NCI-H187 (cell line): Measurements from ENCODE around the gene ZNF441.
"Not testable (repeated sequence)": the region's sequence is repeated elsewhere in the genome, so short reads cannot be mapped to it uniquely, and the experiment has no call there.

Source experiments
- DNase-seq, 2 experiments: peaks; one replicate each; lab custom pipeline; 2025; lab: John Stamatoyannopoulos, UW

ZNF441 gene

DNA sequence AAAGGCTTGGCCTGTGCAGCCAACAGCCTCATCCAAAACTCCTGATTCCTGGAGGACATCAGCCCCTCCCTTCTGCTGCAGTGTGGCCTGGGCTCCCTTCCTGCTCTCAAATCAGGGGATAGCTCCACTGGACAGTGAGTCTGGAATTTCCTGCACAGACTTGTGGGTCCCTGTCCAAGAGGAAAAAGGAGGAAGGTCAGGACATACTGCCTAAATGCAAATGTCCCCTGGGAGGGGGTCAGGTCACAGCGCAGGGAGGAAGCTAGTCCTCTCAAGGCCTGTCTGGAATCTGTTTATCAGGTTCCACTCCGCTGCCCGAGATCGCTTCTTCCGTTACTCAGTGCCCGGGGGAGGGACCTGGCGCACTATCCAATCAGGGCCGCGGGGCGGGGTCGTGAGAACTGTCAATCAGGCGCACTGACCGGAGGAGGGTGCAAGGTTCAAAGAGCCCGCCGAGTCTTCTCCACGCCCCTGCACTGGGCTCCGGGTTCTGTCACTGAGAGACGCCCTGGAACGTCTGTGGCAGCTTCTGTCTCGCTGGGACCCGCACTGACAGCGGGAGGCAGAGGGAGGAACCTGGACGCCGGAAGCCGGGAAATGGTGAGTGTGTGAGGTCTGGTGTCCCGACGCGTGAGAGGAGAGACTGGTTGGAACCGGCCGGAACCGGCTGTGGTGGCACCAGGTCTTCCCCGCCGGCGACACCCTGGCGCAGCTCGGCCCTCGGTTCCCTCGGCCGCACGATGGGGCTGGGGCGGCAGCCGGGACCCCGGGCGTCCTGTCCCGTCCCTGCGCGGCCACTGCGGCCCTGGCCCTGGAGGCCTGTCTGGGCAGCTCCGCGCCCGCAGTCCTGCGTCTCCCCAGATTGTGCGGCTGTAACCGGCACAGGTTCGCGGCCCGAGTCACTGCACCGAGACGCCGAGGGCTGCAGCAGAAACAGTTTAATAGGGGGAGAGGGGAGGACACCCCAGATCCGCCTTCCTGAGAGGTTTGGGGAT, at the start of gene ZNF441:
TSS of gene ZNF441 (plus strand) at position 404 of the 995 bp plus-strand sequence. CDS start at position 598, 194 bp downstream.
- peak; percentile 73 to 74 for DNase-seq

DNA sequence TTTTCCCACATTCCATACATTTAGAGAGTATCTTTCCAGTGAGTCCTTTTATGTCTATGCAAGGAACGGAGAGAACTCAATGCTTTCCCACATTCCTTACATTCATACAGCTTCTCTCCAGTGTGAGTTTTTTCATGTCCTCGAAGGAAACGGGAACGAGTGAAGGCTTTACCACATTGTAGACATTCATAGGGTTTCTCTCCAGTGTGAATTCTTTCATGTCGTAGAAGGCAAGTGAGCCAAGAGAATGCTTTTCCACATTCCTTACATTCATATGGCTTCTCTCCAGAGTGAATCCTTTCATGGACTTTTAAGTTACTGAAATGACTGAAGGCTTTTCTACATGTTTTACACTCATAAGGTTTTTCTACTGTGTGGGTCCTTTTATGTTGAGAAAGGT, 45.1 kb upstream of the ZNF441 start:
- DNase-seq = no peak

DNA sequence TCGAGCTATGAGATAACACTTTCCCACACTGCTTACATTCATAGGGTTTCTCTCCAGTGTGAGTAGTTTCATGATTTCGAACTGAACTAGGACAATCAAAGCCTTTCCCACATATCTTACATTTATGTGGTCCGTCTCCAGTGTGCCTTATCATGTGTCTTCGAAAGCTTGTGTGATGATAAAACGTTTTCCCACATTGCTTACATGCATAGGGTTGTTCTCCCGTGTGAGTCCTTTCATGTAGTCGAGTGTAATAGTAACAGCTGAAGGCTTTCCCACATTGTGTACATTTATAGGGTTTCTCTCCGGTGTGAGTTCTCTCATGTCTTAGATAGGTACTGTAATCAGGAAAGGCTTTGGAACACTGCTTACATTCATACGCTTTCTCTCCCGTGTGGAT, 44.4 kb upstream of the ZNF441 start:
- no peak for DNase-seq

DNA sequence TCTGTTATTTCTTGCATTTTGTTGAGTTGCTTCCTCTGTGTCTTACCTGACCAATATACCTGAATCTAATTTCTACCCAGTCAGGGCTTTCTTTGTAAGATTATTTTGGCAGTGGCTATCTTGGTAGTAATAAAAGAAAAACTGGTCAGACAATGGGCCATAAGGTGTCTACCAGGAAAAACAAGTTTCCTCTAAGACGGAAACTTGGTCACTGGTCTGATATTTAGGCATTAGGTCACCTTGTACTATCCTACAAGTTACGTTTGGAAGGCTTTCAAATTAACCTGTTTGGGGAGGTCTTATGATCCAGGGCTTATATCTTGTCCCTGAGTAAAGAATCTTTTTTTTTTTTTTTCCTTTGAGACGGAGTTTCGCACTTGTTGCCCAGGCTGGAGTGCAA, 37.2 kb upstream of the ZNF441 start:
- DNase-seq = no peak

DNA sequence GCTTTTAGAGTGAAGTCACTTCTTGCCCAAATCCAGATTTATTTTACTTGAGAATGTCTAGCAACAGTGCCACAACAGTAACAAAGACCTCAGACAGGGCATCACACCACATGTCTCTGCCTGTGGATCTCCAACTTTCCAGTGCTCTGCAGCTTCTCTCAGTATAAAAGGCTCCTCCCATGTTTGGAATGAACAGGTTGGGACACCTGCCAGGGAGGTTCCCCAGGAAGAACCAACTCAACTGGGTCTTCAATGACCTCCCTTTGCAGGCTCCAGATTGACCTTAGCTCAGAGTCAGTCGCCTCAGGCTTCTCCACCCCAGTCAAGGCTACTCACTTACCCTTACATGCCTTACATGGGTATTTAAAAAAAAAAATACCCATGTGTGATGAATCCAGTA, 31.4 kb upstream of the ZNF441 start:
- no peak for DNase-seq

DNA sequence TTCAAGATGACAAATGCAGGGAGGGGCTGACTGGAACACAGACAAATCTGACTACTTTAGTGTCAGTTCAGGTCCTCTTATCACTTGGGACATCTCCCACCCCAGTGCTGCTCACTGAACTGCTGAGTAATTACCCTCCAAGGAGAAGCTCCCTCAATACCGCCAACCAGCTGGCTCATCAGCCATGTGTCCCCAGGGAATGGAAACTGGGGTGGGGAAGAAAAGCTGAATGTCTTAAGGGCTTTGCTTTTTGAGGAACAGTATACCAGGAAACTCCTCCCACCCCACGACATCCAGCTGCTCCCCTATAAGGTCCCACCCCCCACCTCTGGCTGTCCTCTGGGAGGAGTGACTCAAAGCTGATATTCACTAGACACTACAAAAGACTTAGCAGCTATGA, 30.1 kb upstream of the ZNF441 start:
- DNase-seq = no peak

DNA sequence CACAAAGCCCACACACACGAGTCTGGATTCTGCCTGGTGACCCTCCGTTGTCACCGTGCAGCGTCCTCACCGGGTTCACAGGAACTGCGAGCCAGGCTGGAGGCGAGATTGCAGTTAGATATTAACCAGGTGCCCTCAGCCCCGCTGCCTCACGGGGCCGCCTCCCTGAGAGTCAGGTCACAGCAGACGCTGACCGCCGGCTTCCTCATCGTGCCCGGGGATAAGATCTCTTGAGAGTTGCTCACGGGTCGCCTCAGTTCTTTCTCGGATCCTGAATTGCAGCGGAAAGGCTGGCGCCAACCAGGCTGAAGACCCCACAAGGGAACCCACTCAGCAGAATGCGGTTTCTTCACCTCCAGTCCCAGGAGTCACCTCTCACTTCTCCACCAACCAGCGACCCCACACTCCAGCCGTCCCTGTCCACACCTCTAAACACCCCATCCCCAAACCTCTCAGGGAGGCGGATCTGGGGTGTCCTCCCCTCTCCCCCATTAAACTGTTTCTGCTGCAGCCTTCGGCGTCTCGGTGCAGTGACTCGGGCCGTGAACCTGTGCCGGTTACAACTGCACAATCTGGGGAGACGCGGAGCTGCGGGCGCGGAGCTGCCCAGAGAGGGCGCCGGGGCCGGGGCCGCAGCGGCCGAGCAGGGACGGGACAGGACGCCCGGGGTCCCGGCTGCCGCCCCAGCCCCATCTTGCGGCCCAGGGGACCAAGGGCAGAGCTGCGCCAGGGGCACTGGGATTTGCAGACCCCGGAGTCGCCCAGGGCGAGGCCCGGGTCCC, 28.6 kb upstream of the ZNF441 start:
- no peak for DNase-seq

DNA sequence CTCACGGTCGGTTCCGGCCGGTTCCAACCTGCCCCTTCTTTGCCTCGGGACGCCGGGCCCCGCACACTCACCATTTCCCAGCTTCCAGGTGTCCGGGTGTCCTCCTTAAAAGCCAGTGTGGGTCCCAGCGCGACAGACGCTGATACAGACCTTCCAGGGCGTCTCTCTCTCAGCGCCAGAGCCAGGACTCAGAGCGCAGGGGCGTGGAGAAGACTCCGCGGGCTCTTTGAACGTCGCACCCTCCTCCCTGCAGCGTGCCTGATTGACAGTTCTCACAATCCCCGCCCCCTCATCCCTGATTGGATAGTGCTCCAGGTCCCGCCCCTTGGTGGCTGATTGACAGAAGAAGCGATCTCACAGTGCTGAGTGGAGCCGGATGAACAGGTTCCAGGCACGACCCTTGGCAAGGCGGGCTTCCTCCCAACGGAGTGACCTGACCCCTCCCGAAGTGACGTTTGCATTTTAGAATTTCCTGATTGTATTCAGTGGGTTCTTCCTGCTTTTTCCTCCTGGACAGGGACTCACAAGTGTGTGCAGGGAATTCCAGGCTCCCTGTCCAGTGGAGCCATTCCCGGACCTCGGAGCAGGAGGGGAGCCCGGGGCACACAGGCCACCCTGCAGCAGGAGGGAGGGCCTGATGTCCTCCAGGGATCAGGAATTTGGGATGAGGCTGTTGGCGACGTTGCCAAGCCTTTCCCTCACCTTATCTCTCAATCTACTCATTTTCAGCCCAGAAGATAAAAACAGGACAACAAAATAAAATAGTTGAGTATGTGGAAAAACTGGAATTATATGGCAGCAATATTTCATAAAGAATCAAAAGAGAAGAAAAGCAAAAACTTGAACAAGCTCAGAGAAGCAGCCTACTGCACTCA, 27.8 kb upstream of the ZNF441 start, which contains the start of gene ZNF823:
TSS of gene ZNF823 (minus strand) at position 201 of the 875 bp plus-strand sequence. CDS start at position 74, 127 bp downstream.
- DNase-seq = peak; percentile 87 to 94

DNA sequence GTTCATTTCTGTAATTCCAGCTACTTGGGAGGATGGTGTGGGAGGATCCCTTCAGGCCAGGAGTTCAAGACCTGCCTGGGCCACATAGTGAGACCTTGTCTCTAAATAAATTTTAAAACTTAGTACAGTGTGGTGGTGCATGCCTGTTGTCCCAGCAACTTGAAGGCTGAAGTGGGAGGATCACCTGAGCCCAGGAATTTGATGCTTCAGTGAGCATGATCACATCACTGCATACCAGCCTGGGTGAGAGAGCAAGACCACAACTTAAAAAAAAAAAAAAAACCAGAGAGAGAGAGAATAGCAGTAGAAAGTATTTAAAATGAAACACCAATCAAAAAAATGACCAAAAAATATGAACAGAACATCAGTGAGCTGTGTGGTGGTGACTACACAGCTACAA, 20.9 kb upstream of the ZNF441 start:
- no peak for DNase-seq

DNA sequence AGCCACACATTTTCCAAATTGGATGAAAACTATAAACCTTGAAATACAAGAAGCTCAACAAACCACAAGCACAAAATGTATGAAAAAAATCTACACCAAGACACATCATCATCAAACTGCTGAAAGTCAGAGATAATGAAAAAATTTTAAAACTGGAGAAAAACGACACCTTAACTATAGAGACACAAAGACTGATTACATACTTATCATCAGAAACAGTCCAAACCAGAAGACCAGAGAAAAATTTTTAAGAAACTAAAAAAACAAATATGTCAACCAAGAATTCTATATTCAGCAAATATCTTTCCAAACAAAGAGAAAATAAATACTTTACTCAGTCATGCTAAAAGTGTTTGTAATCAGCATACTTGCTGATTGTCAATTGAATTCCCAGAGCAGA, 19.5 kb upstream of the ZNF441 start:
- no peak for DNase-seq

DNA sequence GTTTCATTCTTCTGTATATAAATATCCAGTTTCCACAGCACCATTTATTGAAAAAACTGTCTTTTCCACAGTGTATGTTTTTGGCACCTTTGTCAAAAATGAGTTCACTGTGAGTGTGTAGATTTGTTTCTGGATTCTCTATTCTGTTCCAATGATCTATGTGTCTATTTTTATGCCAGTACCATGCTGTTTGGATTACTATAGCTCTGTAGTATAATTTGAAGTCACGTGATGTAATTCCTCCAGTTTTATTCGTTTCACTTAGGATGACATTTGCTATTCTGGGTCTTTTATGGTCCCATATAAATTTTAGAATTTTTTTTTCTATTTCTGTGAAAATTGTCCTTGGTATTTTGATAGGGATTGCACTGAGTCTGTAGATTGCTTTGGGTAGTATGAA, 17.0 kb upstream of the ZNF441 start:
- no peak for DNase-seq

DNA sequence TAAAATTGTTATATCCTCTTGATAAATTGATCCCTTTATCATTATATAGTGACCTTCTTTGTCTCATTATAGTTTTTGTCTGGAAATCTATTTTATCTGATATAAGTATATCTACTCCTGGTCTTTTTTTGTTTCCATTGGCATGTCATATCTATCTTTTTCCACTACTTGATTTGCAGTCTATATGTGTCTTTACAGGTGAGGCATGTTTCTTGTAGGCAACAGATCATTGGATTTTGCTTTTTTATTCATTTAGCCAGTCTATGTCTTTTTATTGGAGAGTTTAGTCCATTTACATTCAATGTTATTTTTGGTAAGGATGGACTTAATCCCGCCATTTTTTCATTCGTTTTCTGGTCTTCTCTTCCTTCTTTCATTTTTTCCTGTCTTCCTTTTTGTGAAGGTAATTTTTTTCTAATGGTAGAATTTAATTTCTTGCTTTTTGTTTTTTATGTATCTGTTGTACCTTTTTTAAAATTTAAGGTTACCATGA, 14.5 kb upstream of the ZNF441 start:
- DNase-seq = no peak

DNA sequence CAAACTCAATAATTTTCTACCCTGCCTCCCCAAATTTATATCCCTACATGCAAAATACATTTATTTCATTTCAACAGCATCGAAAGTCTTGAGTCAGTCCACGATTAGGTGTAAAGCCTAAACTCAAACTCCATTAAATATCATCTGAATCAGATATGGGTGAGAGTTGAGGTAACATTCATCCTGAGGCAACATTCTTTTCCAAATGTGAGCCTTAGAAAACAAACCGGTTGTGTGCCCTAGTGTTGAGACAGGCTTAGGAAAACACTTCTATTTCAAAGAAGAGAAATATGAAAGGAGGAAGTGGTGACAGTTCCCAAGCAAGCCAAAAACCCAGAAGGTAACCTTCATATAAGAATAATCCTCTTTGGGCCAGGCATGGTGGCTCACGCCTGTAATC, 12.1 kb upstream of the ZNF441 start:
- DNase-seq = no peak

DNA sequence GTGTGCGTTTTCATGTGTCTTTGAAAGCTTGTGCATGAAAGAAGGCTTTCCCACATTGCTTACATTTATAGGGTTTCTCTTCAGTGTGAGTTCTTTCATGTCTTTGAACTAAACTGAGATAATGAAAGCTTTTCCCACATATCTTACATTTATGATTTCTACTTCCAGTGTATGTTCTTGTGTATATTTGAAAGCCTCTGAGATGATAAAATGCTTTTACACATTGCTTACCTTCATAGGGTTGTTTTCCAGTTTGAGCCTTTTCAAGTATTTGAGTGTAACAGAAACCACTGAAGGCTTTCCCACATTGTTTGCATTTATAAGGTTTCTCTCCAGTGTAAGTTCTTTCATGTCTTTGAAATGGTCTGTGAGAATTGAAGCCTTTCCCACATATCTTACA, 9.8 kb upstream of the ZNF441 start:
- no peak for DNase-seq

DNA sequence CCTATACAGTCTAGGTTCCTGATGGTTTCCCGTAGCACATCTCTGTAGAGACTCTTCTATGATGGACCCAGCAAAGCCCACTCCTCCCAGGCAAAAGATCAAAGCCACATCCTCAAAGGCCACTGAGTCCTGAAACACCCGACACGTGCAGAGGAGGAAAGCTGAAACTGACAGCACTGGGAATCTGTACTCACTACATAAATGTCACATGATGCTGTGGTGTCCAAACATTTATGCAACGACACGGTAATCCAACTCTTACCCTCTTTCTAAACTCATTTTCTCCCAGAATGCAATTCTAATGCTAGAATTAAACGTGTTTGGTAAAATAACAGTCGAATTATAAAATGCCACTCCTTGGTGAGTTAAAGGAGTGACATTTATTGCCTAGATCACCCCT, 7.0 kb upstream of the ZNF441 start:
- DNase-seq = no peak

DNA sequence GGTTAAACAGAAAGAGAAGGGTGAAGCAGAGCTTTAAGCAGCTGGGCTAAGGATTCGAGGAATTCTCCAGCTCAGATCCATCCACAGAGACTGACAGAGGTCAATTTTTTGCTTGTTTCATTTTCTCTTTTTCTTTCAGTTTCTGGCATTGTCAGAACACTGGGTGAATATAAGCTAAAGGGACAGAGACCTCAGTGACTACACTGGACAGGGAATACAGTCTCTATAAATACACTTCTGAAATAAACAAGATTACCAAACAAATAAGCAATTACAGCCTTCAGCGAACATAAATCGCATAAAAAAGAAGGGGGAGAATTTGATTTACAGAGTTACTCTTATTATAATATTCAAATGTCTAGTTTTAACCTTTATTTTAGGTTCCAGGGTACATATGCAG, 3.7 kb upstream of the ZNF441 start:
- no peak for DNase-seq

DNA sequence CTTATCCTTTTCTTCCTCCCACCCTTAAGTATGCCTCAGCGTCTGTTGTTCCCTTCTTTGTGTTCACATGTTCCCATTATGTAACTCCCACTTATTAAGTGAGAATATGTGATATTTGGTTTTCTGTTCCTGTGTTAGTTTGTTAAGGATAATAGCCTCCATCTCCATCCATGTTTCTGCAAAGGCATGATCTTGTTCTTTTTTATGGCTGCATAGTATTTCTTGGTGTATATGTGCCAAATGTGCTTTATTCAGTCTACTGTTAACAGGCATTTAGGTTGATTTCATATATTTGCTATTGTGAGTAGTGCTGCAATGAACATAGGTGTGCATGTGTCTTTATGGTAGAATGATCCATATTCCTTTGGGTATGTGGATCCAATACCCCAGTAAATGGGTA, 3.2 kb upstream of the ZNF441 start:
- DNase-seq = no peak

DNA sequence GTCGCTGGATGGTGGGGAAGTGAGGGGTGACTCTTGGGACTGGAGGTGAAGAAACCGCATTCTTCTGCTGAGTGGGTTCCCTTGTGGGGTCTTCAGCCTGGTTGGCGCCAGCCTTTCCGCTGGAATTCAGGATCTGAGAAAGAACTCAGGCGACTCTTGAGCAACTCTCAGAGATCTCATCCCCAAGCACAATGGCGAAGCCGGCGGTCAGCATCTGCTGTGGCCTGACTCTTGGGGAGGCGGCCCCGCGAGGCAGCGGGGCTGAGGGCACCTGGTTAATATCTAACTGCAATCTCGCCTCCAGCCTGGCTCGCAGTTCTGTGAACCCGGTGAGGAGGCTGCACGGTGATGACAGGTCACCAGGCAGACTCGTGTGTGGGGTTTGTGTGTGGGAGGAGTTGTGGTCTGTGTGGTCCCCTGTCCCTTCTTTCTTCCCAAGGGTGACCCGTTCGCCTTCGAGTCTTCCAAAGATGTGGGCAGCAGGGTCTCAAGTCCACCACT, 883 bp downstream of the ZNF441 start:
- DNase-seq = no peak

DNA sequence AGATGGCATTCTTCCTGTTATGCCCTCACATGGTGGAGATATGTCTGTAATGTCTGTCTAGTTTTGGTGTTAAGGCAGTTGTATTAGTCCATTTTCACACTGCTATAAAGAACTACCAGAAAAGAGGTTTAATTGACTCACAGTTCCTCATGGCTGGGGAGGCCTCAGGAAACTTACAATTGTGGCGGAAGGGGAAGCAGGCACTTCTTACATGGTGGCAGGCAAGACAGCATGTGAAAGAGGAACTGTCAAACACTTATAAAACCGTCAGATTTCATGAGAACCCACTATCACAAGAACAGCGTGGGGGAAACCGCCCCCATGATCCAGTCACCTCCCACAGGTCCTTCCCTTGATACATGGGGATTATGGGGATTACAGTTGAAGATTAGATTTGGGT, 3.2 kb downstream of the ZNF441 start:
- no peak for DNase-seq

DNA sequence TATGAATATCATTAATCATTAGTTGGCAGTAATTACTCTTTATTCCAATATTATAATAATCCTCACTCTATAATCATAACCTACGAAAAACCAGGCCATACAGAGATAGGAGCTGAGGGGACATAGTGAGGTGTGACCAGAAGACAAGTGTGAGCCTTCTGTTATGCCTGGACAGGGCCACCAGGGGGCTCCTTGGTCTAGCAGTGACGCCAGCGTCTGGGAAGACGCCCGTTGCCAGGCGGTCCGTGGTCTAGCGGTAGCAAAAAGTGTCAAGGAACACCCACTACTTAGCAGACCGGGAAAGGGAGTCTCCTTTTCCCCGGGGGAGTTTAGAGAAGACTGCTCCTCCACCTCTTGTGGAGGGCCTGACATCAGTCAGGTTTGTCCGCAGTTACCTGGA, 4.7 kb downstream of the ZNF441 start:
- not testable (repeated sequence) for DNase-seq

DNA sequence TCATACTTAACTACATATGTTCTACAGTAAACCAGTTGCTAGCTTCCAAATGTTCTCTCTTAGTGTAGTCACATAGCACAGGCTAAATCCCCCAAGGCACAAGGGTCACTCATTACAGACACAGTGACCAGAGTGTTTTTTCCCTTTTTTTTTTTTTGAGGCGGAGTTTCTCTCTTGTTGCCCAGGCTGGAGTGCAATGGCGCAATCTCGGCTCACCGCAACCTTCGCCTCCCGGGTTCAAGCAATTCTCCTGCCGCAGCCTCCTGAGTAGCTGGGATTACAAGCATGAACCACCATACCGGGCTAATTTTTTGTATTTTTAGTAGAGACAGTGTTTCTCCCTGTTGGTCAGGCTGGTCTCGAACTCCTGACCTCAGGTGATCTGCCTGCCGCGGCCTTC, 9.9 kb downstream of the ZNF441 start:
- not testable (repeated sequence) for DNase-seq
